PC-9 (cell line): ENCODE data around the gene HPCAL1.

Experiments
- CTCF ChIP-seq: fragments of 200-600 bp; sonication (generic); conservative IDR thresholded peaks from 2 replicates; pipeline ENCODE4 v1.6.1; 2017; ENCODE audit warnings: mixed run types, antibody characterized with exemption, mild to moderate bottlenecking, moderate library complexity
- EZH2 ChIP-seq: fragments of 200-600 bp; sonication (generic); IDR thresholded peaks from 2 replicates; pipeline ENCODE4 v1.8.0; 2017; ENCODE audit warnings: antibody characterized with exemption, low read depth

DNA sequence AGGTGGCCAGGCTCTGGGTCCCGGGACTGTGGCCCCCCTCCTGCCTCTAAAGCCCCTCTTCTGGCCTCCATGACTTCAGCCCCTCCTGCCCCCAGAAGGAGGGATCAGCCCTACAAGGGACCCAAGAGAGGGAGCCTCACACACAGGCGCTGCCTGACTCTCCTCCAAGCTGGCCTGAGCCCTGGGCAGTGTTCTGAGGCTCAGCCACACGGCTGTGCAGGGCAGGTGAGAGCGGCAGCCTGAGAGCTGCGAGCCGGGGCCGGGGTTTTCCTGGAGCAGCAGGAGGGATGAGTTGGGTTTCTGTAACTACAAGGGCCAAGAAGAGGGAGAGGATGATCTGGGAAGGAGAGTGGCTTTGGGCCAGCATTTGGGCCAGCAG lies 70.1 kb downstream of the HPCAL1 start:
- TF ChIP-seq CTCF (no peak), EZH2 (no peak)
